ENCODE results near the gene CFAP77. TPM values are rescaled to one million over a fixed set of nuclear protein-coding genes. Genes with fewer than 3 reads are reported as not detected.

CFAP77 gene
- total and polyA plus RNA-seq, 2 of the 13 experiments (the other 11 are each of a cell fraction or from before 2014, with no cell fraction given), result not detected

GRCh38 chr9:132507670-132508469 lies 97.9 kb downstream of the CFAP77 start (continued):
- no peak for TF ChIP-seq KDM5A (IDR thresholded peaks at IDR 0.05; ENCODE audit: borderline replicate concordance, low read length)
- TF ChIP-seq ZNF451 (CRISPR knock-in tag; IDR thresholded peaks at IDR 0.05), result no peak
- TF ChIP-seq RAD21 (CRISPR knock-in tag; IDR thresholded peaks at IDR 0.05), result peak; percentile 72
- TF ChIP-seq ZNF550 (CRISPR knock-in tag; IDR thresholded peaks at IDR 0.05; ENCODE audit: borderline replicate concordance), result no peak
- no peak for TF ChIP-seq MBD4 (IDR thresholded peaks at IDR 0.05; ENCODE audit: borderline replicate concordance, low read length)
- TF ChIP-seq CENPT (CRISPR knock-in tag; IDR thresholded peaks at IDR 0.05; ENCODE audit: low read depth), result no peak
- TF ChIP-seq ZNF780A (CRISPR knock-in tag; IDR thresholded peaks at IDR 0.05), result no peak
- TF ChIP-seq STAG1 (CRISPR knock-in tag; IDR thresholded peaks at IDR 0.05), result peak; percentile 71
- TF ChIP-seq ZBTB38 (CRISPR knock-in tag; IDR thresholded peaks at IDR 0.05), result no peak
- no peak for TF ChIP-seq UBTF (CRISPR knock-in tag; IDR thresholded peaks at IDR 0.05)
- no peak for TF ChIP-seq GFI1 (CRISPR knock-in tag; IDR thresholded peaks at IDR 0.05; ENCODE audit: borderline replicate concordance)
- 0 out of 2 replicates have a peak, but pooled peaks have one; percentile 17 for TF ChIP-seq KDM2A (CRISPR knock-in tag; IDR thresholded peaks at IDR 0.05; ENCODE audit: borderline replicate concordance, low read depth)
- no peak for TF ChIP-seq ELF1 (CRISPR knock-in tag; IDR thresholded peaks at IDR 0.05)
- no peak for TF ChIP-seq ZBTB20 (CRISPR knock-in tag; IDR thresholded peaks at IDR 0.05; ENCODE audit: borderline replicate concordance, low read depth)
